WERI-Rb-1 (cell line): Measurements from ENCODE around the gene AGA.

Experiments
- DNase-seq: peaks from one replicate; pipeline ENCODE4 v3.0.0-alpha.2; 2020
- H3K27ac ChIP-seq: fragments of 250-450 bp; sonication (Bioruptor Pico); 2 replicates; pipeline ENCODE4 v1.5.1; 2020; ENCODE audit warnings: mild to moderate bottlenecking, moderate library complexity
- H3K27me3 ChIP-seq: fragments of 250-450 bp; sonication (Bioruptor Pico); 2 replicates; pipeline ENCODE4 v1.5.1; 2021; ENCODE audit warnings: mild to moderate bottlenecking, low read depth, moderate library complexity; ENCODE audit not compliant: insufficient read depth, severe bottlenecking
- H3K36me3 ChIP-seq: fragments of 250-450 bp; sonication (Bioruptor Pico); 2 replicates; pipeline ENCODE4 v1.5.1; 2020; ENCODE audit warnings: mild to moderate bottlenecking, moderate library complexity
- H3K4me3 ChIP-seq: 2 replicates; pipeline ENCODE4 v1.5.1; 2011; ENCODE audit warnings: low read depth, mild to moderate bottlenecking, control low read depth, low read length
- H3K9me3 ChIP-seq: fragments of 250-450 bp; sonication (Bioruptor Pico); 2 replicates; pipeline ENCODE4 v1.5.1; 2021; ENCODE audit warnings: mild to moderate bottlenecking, moderate library complexity; ENCODE audit not compliant: severe bottlenecking
- TF ChIP-seq, protein P1 (sequence below): IDR thresholded peaks from 2 replicates; pipeline ENCODE4 v1.5.1; 2011; ENCODE audit warnings: low read depth, mild to moderate bottlenecking, control low read depth, inconsistent platforms, low read length

The AGA gene

DNA sequence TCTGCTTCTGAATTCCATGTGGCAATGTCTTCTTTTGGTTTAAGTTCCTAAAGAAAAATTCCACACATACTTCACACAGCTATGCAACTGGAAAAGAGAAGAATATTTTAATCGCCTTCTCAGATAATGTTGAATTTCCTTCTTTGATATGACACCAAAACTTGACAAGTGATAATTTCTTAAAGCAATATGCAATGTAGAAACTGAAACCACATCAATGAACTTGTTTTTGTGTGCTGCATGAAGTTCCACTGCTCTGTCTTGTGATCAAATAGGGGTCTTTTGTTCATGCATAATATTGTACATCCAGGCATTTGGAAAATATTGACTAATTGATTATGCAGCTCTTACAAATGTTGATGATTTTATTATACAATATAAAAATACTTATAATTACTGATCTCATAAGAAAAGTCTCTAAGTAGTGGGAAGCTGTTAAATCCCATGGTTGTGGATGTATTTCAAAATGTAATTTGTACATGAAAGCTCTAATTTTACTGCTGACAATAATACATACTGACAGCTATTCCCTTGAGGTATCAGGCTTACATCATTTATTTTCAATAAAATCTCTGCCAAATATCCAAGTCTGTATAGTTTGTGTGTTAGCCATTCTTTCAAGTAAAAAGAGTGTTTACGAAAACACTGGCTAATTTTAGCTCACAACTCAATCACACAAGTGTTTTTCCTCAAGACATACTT, 56.5 kb downstream of the AGA start:
- Histone ChIP-seq H3K4me3 (no peak overlapping the region), H3K36me3 (no peaks in the 10 kb centered on the region), H3K27me3 (no peaks in the 10 kb centered on the region), H3K27ac (no peak overlapping the region), H3K9me3 (no peaks in the 10 kb centered on the region)
- no peak for DNase-seq
- TF ChIP-seq, protein P1, sequence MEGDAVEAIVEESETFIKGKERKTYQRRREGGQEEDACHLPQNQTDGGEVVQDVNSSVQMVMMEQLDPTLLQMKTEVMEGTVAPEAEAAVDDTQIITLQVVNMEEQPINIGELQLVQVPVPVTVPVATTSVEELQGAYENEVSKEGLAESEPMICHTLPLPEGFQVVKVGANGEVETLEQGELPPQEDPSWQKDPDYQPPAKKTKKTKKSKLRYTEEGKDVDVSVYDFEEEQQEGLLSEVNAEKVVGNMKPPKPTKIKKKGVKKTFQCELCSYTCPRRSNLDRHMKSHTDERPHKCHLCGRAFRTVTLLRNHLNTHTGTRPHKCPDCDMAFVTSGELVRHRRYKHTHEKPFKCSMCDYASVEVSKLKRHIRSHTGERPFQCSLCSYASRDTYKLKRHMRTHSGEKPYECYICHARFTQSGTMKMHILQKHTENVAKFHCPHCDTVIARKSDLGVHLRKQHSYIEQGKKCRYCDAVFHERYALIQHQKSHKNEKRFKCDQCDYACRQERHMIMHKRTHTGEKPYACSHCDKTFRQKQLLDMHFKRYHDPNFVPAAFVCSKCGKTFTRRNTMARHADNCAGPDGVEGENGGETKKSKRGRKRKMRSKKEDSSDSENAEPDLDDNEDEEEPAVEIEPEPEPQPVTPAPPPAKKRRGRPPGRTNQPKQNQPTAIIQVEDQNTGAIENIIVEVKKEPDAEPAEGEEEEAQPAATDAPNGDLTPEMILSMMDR = no peak

- TF ChIP-seq, protein P1 = no peak
- H3K4me3 ChIP-seq = no peak overlapping the region
- no peaks in the 10 kb centered on the region for H3K9me3 ChIP-seq
- DNase-seq = no peak
- no peak overlapping the region for H3K27ac ChIP-seq
- no peaks in the 10 kb centered on the region for H3K27me3 ChIP-seq
- H3K36me3 ChIP-seq = no peaks in the 10 kb centered on the region
Observed at GRCh38 chr4:177384856-177385397, 57.3 kb downstream of the AGA start.

DNA sequence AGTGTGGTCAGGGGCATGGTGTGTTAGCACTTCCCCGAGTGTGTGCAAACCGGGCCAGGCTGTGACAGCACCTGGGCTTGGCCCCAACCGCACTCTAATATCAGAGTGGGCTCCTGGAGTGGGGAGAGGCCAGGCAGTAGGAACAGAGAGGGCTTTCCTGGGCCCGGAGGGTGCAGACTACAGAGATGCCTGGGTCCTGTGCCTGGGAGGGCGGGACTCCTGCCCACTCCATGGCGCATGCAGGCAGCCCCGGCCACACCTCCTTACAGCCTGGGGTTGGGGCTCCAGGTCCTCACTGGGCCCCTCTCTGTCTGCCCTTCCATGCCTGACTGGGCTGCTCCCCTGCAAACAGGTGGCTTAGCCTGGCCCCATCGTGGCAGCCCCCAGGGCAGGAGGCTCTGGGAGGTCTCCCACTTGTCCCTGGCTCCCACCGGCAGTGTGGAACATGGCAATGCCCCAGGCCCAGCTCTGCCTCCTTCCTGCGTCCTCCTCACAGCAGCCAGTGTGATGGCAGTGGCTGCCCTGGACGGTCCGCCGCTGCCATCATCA, 60.4 kb downstream of the AGA start:
- H3K36me3 ChIP-seq = no peaks in the 10 kb centered on the region
- H3K27ac ChIP-seq = no peak overlapping the region
- peaks cover 2% of the 10 kb centered on the region for H3K27me3 ChIP-seq
- TF ChIP-seq, protein P1 = no peak
- H3K9me3 ChIP-seq = no peaks in the 10 kb centered on the region
- DNase-seq = no peak
- H3K4me3 ChIP-seq = no peak overlapping the region
